ENCODE results near the gene PPM1M. TPM values are rescaled to one million over a fixed set of nuclear protein-coding genes. Genes with fewer than 3 reads are reported as not detected.

Gene PPM1M
- total and polyA plus RNA-seq, 2 experiments from 2014 or later: 2.2 to 4.0 TPM

- TF ChIP-seq ZNF462 (CRISPR knock-in tag; IDR thresholded peaks at IDR 0.05): no peak
Measured at GRCh38 chr3:52259035-52259434, 13.5 kb downstream of the PPM1M start (continued).

- peaks cover 19% of the 10 kb centered on the region for H3F3A ChIP-seq (replicated peaks; ENCODE audit: low read depth)
- peaks cover 41% of the 10 kb centered on the region for H3K79me2 ChIP-seq (replicated peaks; ENCODE audit: insufficient read depth)
- peaks cover 85% of the 10 kb centered on the region for H3K36me3 ChIP-seq (ENCODE audit: insufficient read depth)
- no peak for DNase-seq (ENCODE audit: low spot score)
- H3K4me2 ChIP-seq: no peak overlapping the region
- no peaks in the 10 kb centered on the region for H3K9me2 ChIP-seq (ENCODE audit: insufficient read depth)
- Mint-ChIP-seq H3K9me3 (no peaks in the 10 kb centered on the region), H3K4me3 (no peak overlapping the region), H3K27ac (no peak overlapping the region), H3K27me3 (ENCODE audit: insufficient read depth, low read depth, poor library complexity) (peaks cover 1% of the 10 kb centered on the region), H3K36me3 (ENCODE audit: low read depth) (peaks cover 98% of the 10 kb centered on the region), H3K4me1 (no peaks in the 10 kb centered on the region)
- no peak overlapping the region for H2AFZ ChIP-seq
- H3K4me1 ChIP-seq (ENCODE audit: insufficient read depth): no peaks in the 10 kb centered on the region
- no peak for TF ChIP-seq CREB1 (CRISPR knock-in tag; IDR thresholded peaks at IDR 0.05; ENCODE audit: low read depth)
- H3K27me3 ChIP-seq (ENCODE audit: insufficient read depth): no peaks in the 10 kb centered on the region
- ATAC-seq: no peak
- H4K20me1 ChIP-seq (replicated peaks; ENCODE audit: insufficient read depth): peaks cover 45% of the 10 kb centered on the region
- H3K27ac ChIP-seq (ENCODE audit: low read depth): no peak overlapping the region
- no peak overlapping the region for H3K4me3 ChIP-seq
Measured at GRCh38 chr3:52259448-52259847, 13.9 kb downstream of the PPM1M start.

- Histone ChIP-seq H3K9me2 (ENCODE audit: insufficient read depth) (no peaks in the 10 kb centered on the region), H4K20me1 (replicated peaks; ENCODE audit: insufficient read depth) (peaks cover 52% of the 10 kb centered on the region), H2AFZ (no peak overlapping the region), H3K79me2 (replicated peaks; ENCODE audit: insufficient read depth) (peaks cover 68% of the 10 kb centered on the region), H3K4me3 (no peak overlapping the region), H3K27ac (ENCODE audit: low read depth) (no peak overlapping the region), H3K27me3 (ENCODE audit: insufficient read depth) (no peaks in the 10 kb centered on the region), H3K4me2 (no peak overlapping the region), H3F3A (replicated peaks; ENCODE audit: low read depth) (peaks cover 21% of the 10 kb centered on the region), H3K4me1 (ENCODE audit: insufficient read depth) (no peaks in the 10 kb centered on the region), H3K36me3 (ENCODE audit: insufficient read depth) (peaks cover 82% of the 10 kb centered on the region)
- DNase-seq (ENCODE audit: low spot score) (no peak), ATAC-seq (no peak)
- no peak for TF ChIP-seq ZNF331 (CRISPR knock-in tag; IDR thresholded peaks at IDR 0.05; ENCODE audit: low read depth)
- no peak for TF ChIP-seq STAT1 (IDR thresholded peaks at IDR 0.05; ENCODE audit: unreplicated experiment)
- no peak for TF ChIP-seq NANOG (IDR thresholded peaks at IDR 0.05; ENCODE audit: borderline replicate concordance)
- TF ChIP-seq POLR2AphosphoS5 (IDR thresholded peaks at IDR 0.05; ENCODE audit: low read depth): no peak
- no peak for TF ChIP-seq ETS1 (IDR thresholded peaks at IDR 0.05)
- no peak overlapping the region for H3K27ac Mint-ChIP-seq
- peaks cover 97% of the 10 kb centered on the region for H3K36me3 Mint-ChIP-seq (ENCODE audit: low read depth)
- H3K9me3 Mint-ChIP-seq: no peaks in the 10 kb centered on the region
- H3K27me3 Mint-ChIP-seq (ENCODE audit: insufficient read depth, low read depth, poor library complexity): peaks cover 3% of the 10 kb centered on the region
- no peak overlapping the region for H3K4me3 Mint-ChIP-seq
- H3K4me1 Mint-ChIP-seq: no peaks in the 10 kb centered on the region
Measured at GRCh38 chr3:52262447-52262846, 16.9 kb downstream of the PPM1M start.

Measured in GM23338 (cell line).